HepG2 (cell line): ENCODE data around the gene KATNAL2. TPM values are rescaled to one million over a fixed set of nuclear protein-coding genes. Genes with fewer than 3 reads are reported as not detected.

ENCODE experiments used
- ATF1 ChIP-seq: IDR thresholded peaks from 2 replicates; pipeline ENCODE4 v1.6.1; 2016; ENCODE audit warnings: mild to moderate bottlenecking, control low read depth
- BCL6 ChIP-seq: IDR thresholded peaks from 2 replicates; pipeline ENCODE4 v1.6.1; 2016; ENCODE audit warnings: missing genetic modification reagents, missing compliant biosample characterization
- CC2D1A ChIP-seq: sonication (generic); formaldehyde crosslinking; IDR thresholded peaks from 2 replicates; pipeline ENCODE4 v1.8.1; 2023; ENCODE audit warnings: mild to moderate bottlenecking, missing genetic modification reagents
- DRAP1 ChIP-seq: IDR thresholded peaks from 2 replicates; pipeline ENCODE4 v1.6.1; 2016; ENCODE audit warnings: missing genetic modification reagents, missing compliant biosample characterization
- ETV6 ChIP-seq: sonication (generic); formaldehyde crosslinking; conservative IDR thresholded peaks from 2 replicates; pipeline ENCODE4 v1.4.0; 2020; ENCODE audit warnings: missing genetic modification reagents
- HMGA1 ChIP-seq: sonication (generic); formaldehyde crosslinking; conservative IDR thresholded peaks from 2 replicates; pipeline ENCODE4 v1.4.0; 2020; ENCODE audit warnings: missing genetic modification reagents
- IKZF4 ChIP-seq: sonication (generic); formaldehyde crosslinking; IDR thresholded peaks from 2 replicates; pipeline ENCODE4 v1.5.1; 2020; ENCODE audit warnings: borderline replicate concordance, mild to moderate bottlenecking, low read depth, missing genetic modification reagents; ENCODE audit errors: not compliant biosample characterization
- KDM5A ChIP-seq: fragments of 200-600 bp; sonication (generic); IDR thresholded peaks from 2 replicates; pipeline ENCODE4 v1.7.0; 2018; ENCODE audit warnings: antibody characterized with exemption, mild to moderate bottlenecking, low read length, borderline replicate concordance
- MEIS1 ChIP-seq: sonication (generic); formaldehyde crosslinking; IDR thresholded peaks from 2 replicates; pipeline ENCODE4 v1.9.0; 2021; ENCODE audit warnings: mild to moderate bottlenecking, missing genetic modification reagents, moderate library complexity, borderline replicate concordance
- NFKB2 ChIP-seq: sonication (generic); formaldehyde crosslinking; IDR thresholded peaks from 2 replicates; pipeline ENCODE4 v1.4.0; 2020; ENCODE audit warnings: missing genetic modification reagents, borderline replicate concordance
- RXRA ChIP-seq: sonication (generic); formaldehyde crosslinking; IDR thresholded peaks from 2 replicates; pipeline ENCODE4 v1.5.1; 2020; ENCODE audit warnings: missing genetic modification reagents
- SETDB1 ChIP-seq: sonication (generic); formaldehyde crosslinking; IDR thresholded peaks from 2 replicates; pipeline ENCODE4 v1.5.1; 2020; ENCODE audit warnings: missing genetic modification reagents, mild to moderate bottlenecking, borderline replicate concordance
- SSRP1 ChIP-seq: IDR thresholded peaks from 2 replicates; pipeline ENCODE4 v1.6.1; 2016; ENCODE audit warnings: control low read depth
- TOE1 ChIP-seq: sonication (generic); formaldehyde crosslinking; IDR thresholded peaks from 2 replicates; pipeline ENCODE4 v1.4.0; 2020; ENCODE audit warnings: mild to moderate bottlenecking, missing genetic modification reagents
- ZBTB42 ChIP-seq: sonication (generic); formaldehyde crosslinking; IDR thresholded peaks from 2 replicates; pipeline ENCODE4 v1.5.0; 2020; ENCODE audit warnings: mild to moderate bottlenecking, missing genetic modification reagents
- ZNF407 ChIP-seq: sonication (generic); formaldehyde crosslinking; IDR thresholded peaks from one replicate; pipeline ENCODE4 v1.5.1; 2020; ENCODE audit warnings: mild to moderate bottlenecking, missing genetic modification reagents; ENCODE audit errors: not compliant biosample characterization
- ZNF484 ChIP-seq: sonication (generic); formaldehyde crosslinking; IDR thresholded peaks from 2 replicates; pipeline ENCODE4 v1.5.1; 2020; ENCODE audit warnings: mild to moderate bottlenecking, low read depth, missing genetic modification reagents, borderline replicate concordance
- ZNF7 ChIP-seq: IDR thresholded peaks from 2 replicates; pipeline ENCODE4 v1.6.1; 2016; ENCODE audit warnings: missing biosample characterization, missing genetic modification reagents
- polyA plus RNA-seq, 8 experiments: library from polyadenylated mRNA; depleted of rRNA in 3 of 8; stranded (reverse) in 7 of 8; unstranded in 1 of 8; fragments of >200 nt; fragmentation: Illumina TruSeq in 4 of 8; extraction: Trizol in 4 of 8; gene quantifications; 2 replicates each; pipeline versions ENCODE4 v1.2.1 to v1.2.3, GENCODE V29; 2011 to 2016; ENCODE audit warnings: low read depth in 4 of 8, missing spikeins in 1 of 8, mixed read lengths in 1 of 8; ENCODE audit not compliant: insufficient read depth in 1 of 8
- total RNA-seq, 5 experiments: library from RNA; depleted of rRNA; stranded (reverse); fragments of >200 nt; fragmentation: Illumina TruSeq; extraction: Trizol; gene quantifications; 2 replicates each; pipeline ENCODE4 v1.2.3, GENCODE V29; 2016; ENCODE audit warnings: low read depth in 1 of 5
- TF ChIP-seq, protein P1 (sequence below): sonication (generic); formaldehyde crosslinking; IDR thresholded peaks from 2 replicates; pipeline ENCODE4 v1.4.0; 2020; ENCODE audit warnings: missing genetic modification reagents
- TF ChIP-seq, protein P2 (sequence below): sonication (generic); formaldehyde crosslinking; IDR thresholded peaks from 2 replicates; pipeline ENCODE4 v1.8.1; 2023; ENCODE audit warnings: mild to moderate bottlenecking, missing genetic modification reagents
- TF ChIP-seq, protein P3 (sequence below): sonication (generic); formaldehyde crosslinking; IDR thresholded peaks from 2 replicates; pipeline ENCODE4 v1.4.0; 2020; ENCODE audit warnings: mild to moderate bottlenecking, missing genetic modification reagents

KATNAL2 gene
- total and polyA plus RNA-seq, 2 of the 13 experiments (the other 11 are each of a cell fraction or from before 2014, with no cell fraction given): not detected

DNA sequence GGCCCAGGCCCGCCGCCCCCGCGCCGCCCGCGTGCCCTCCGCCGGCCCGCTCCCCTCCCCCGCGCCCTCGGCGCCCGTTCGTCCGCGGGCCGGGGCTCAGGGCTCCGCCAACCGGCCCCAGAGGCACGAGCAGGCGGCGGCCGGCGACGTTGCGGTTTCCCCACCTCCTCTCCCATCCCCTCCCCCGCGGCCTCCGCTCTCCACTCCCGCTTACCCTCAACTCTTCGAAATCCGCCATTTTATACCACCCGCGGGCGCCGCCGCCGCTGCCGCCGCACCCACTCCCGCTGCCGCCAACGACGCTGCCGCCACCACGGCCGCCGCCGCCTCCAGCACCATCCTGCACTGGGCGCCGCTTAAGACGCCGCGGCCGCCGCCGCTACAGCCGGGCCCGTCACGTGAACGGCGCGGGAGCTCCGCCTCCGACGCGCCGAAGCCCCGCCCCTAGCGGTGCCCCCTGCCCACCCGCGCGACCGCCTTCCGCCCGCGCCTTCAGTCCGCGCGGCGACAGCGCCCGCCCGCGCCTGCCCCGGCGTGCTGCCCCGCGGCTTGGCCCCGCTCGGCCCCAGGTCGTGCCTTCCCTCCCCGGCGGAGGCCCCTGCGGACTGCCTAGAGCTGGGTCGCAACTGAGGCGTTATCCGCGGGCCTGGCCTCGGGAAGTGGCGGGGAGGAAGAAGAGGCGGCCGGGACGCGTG, at the start of gene KATNAL2, which contains the start of gene PIAS2 (continued):
- TF ChIP-seq SETDB1 (no peak), ZNF407 (CRISPR knock-in tag) (no peak), MEIS1 (CRISPR knock-in tag) (no peak), ZNF7 (CRISPR knock-in tag) (no peak), IKZF4 (CRISPR knock-in tag) (no peak), HMGA1 (CRISPR knock-in tag) (no peak), RXRA (CRISPR knock-in tag) (no peak), BCL6 (no peak), DRAP1 (CRISPR knock-in tag) (peak; percentile 42; the same call in 1 of the 2 replicates), SSRP1 (no peak), ZNF484 (CRISPR knock-in tag) (no peak), CC2D1A (CRISPR knock-in tag) (no peak), ZBTB42 (no peak), KDM5A (no peak), ATF1 (CRISPR knock-in tag) (no peak), NFKB2 (no peak), ETV6 (no peak), TOE1 (no peak)
- TF ChIP-seq, protein P1, sequence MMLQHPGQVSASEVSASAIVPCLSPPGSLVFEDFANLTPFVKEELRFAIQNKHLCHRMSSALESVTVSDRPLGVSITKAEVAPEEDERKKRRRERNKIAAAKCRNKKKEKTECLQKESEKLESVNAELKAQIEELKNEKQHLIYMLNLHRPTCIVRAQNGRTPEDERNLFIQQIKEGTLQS (CRISPR knock-in tag): no peak
- TF ChIP-seq, protein P2, sequence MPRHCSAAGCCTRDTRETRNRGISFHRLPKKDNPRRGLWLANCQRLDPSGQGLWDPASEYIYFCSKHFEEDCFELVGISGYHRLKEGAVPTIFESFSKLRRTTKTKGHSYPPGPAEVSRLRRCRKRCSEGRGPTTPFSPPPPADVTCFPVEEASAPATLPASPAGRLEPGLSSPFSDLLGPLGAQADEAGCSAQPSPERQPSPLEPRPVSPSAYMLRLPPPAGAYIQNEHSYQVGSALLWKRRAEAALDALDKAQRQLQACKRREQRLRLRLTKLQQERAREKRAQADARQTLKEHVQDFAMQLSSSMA (CRISPR knock-in tag): no peak
- TF ChIP-seq, protein P3, sequence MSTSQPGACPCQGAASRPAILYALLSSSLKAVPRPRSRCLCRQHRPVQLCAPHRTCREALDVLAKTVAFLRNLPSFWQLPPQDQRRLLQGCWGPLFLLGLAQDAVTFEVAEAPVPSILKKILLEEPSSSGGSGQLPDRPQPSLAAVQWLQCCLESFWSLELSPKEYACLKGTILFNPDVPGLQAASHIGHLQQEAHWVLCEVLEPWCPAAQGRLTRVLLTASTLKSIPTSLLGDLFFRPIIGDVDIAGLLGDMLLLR (CRISPR knock-in tag): no peak
